ENCODE data around the gene JAZF1. TPM values are rescaled to one million over a fixed set of nuclear protein-coding genes. Genes with fewer than 3 reads are reported as not detected.

JAZF1 gene
- total RNA-seq, 2 experiments from 2014 or later, result 2.1 to 2.8 TPM

GRCh38 chr7:28062197-28062991 lies 118.2 kb downstream of the JAZF1 start:
- ATAC-seq, result peak; percentile 80
- CTCF ChIA-PET, result interaction anchor here (0.5 to 3.1 kb wide), 19 partner anchors 9 to 348 kb away, joined by 3 to 20 read pairs (median 5); no protein-coding TSS in a partner anchor
- H3K36me3 Mint-ChIP-seq, result no peaks in the 10 kb centered on the region
- no peak overlapping the region for H3K4me3 Mint-ChIP-seq
- H3K9me3 Mint-ChIP-seq (ENCODE audit: low read depth), result no peaks in the 10 kb centered on the region
- H3K27ac Mint-ChIP-seq, result no peak overlapping the region
- DNase-seq, result peak; percentile 69
- peaks cover 3% of the 10 kb centered on the region for H3K4me1 Mint-ChIP-seq
- peaks cover 12% of the 10 kb centered on the region for H3K27me3 Mint-ChIP-seq

GRCh38 chr7:28061824-28062196 lies 118.8 kb downstream of the JAZF1 start:
- Mint-ChIP-seq H3K27me3 (peaks cover 12% of the 10 kb centered on the region), H3K4me1 (peaks cover 3% of the 10 kb centered on the region), H3K9me3 (ENCODE audit: low read depth) (no peaks in the 10 kb centered on the region), H3K36me3 (no peaks in the 10 kb centered on the region), H3K4me3 (no peak overlapping the region), H3K27ac (no peak overlapping the region)
- CTCF ChIA-PET, result interaction anchor here (0.5 to 3.1 kb wide), 19 partner anchors 8 to 349 kb away, joined by 3 to 20 read pairs (median 5); no protein-coding TSS in a partner anchor
- ATAC-seq, result no peak
- DNase-seq, result no peak

- H3K9me3 Mint-ChIP-seq (ENCODE audit: low read depth), result no peaks in the 10 kb centered on the region
- no peak overlapping the region for H3K27ac Mint-ChIP-seq
- CTCF ChIA-PET, result interaction anchor here (1.1 to 3.1 kb wide), 4 partner anchors 18 to 40 kb away, joined by 3 to 20 read pairs (median 6); no protein-coding TSS in a partner anchor
- no peak for ATAC-seq
- peaks cover 3% of the 10 kb centered on the region for H3K4me1 Mint-ChIP-seq
- peaks cover 12% of the 10 kb centered on the region for H3K27me3 Mint-ChIP-seq
- no peak for DNase-seq
- H3K4me3 Mint-ChIP-seq, result no peak overlapping the region
- H3K36me3 Mint-ChIP-seq, result no peaks in the 10 kb centered on the region
Observed at GRCh38 chr7:28060371-28060950, 120.1 kb downstream of the JAZF1 start.

- CTCF ChIA-PET, result no interaction called here
- no peak for DNase-seq
- no peak for ATAC-seq
- Mint-ChIP-seq H3K9me3 (ENCODE audit: low read depth) (no peaks in the 10 kb centered on the region), H3K4me3 (no peak overlapping the region), H3K4me1 (no peaks in the 10 kb centered on the region), H3K27me3 (peaks cover 3% of the 10 kb centered on the region), H3K27ac (no peak overlapping the region), H3K36me3 (peaks cover 2% of the 10 kb centered on the region)
Observed at GRCh38 chr7:28055161-28055544, 125.4 kb downstream of the JAZF1 start.

GRCh38 chr7:28054531-28055160 lies 125.9 kb downstream of the JAZF1 start:
- no peak overlapping the region for H3K4me3 Mint-ChIP-seq
- H3K27me3 Mint-ChIP-seq, result peaks cover 3% of the 10 kb centered on the region
- no peak overlapping the region for H3K27ac Mint-ChIP-seq
- H3K9me3 Mint-ChIP-seq (ENCODE audit: low read depth), result no peaks in the 10 kb centered on the region
- ATAC-seq (no peak), DNase-seq (no peak)
- peaks cover 2% of the 10 kb centered on the region for H3K36me3 Mint-ChIP-seq
- CTCF ChIA-PET, result no interaction called here
- no peaks in the 10 kb centered on the region for H3K4me1 Mint-ChIP-seq

GRCh38 chr7:28052933-28053332 lies 127.7 kb downstream of the JAZF1 start:
- ATAC-seq (no peak), DNase-seq (no peak)
- Mint-ChIP-seq H3K9me3 (ENCODE audit: low read depth) (no peaks in the 10 kb centered on the region), H3K27me3 (no peaks in the 10 kb centered on the region), H3K4me1 (no peaks in the 10 kb centered on the region), H3K36me3 (peaks cover 2% of the 10 kb centered on the region), H3K4me3 (no peak overlapping the region), H3K27ac (no peak overlapping the region)
- CTCF ChIA-PET, result interaction anchor here (1.1 kb wide), 1 partner anchor 9 kb away, joined by 4 read pairs; no protein-coding TSS in a partner anchor

GRCh38 chr7:28048694-28049093 lies 131.9 kb downstream of the JAZF1 start:
- CTCF ChIA-PET, result no interaction called here

GRCh38 chr7:28046035-28046434 lies 134.6 kb downstream of the JAZF1 start:
- peaks cover 2% of the 10 kb centered on the region for H3K9me3 Mint-ChIP-seq (ENCODE audit: low read depth)
- H3K4me3 Mint-ChIP-seq, result no peak overlapping the region
- ATAC-seq (no peak), DNase-seq (no peak)
- H3K4me1 Mint-ChIP-seq, result peaks cover 13% of the 10 kb centered on the region
- CTCF ChIA-PET, result no interaction called here
- H3K27me3 Mint-ChIP-seq, result no peaks in the 10 kb centered on the region
- peaks cover 5% of the 10 kb centered on the region for H3K36me3 Mint-ChIP-seq
- no peak overlapping the region for H3K27ac Mint-ChIP-seq

More at GRCh38 chr7:28048694-28049093, 131.9 kb downstream of the JAZF1 start:
- no peak for DNase-seq
- no peak for ATAC-seq
- no peaks in the 10 kb centered on the region for H3K9me3 Mint-ChIP-seq (ENCODE audit: low read depth)
- no peak overlapping the region for H3K4me3 Mint-ChIP-seq
- H3K36me3 Mint-ChIP-seq, result peaks cover under 1% of the 10 kb centered on the region
- no peaks in the 10 kb centered on the region for H3K27me3 Mint-ChIP-seq
- no peak overlapping the region for H3K27ac Mint-ChIP-seq
- H3K4me1 Mint-ChIP-seq, result no peaks in the 10 kb centered on the region

GRCh38 chr7:28045592-28045991 lies 135.0 kb downstream of the JAZF1 start:
- CTCF ChIA-PET, result no interaction called here
- H3K9me3 Mint-ChIP-seq (ENCODE audit: low read depth), result peaks cover 2% of the 10 kb centered on the region

GRCh38 chr7:28044825-28045224 lies 135.8 kb downstream of the JAZF1 start:
- Mint-ChIP-seq H3K4me3 (no peak overlapping the region), H3K9me3 (ENCODE audit: low read depth) (peaks cover 2% of the 10 kb centered on the region), H3K27ac (no peak overlapping the region), H3K4me1 (peaks cover 14% of the 10 kb centered on the region), H3K36me3 (peaks cover 5% of the 10 kb centered on the region), H3K27me3 (no peaks in the 10 kb centered on the region)
- CTCF ChIA-PET, result no interaction called here
- DNase-seq (no peak), ATAC-seq (no peak)

More at GRCh38 chr7:28045592-28045991, 135.0 kb downstream of the JAZF1 start:
- Mint-ChIP-seq H3K27ac (no peak overlapping the region), H3K4me1 (peaks cover 14% of the 10 kb centered on the region), H3K4me3 (no peak overlapping the region), H3K36me3 (peaks cover 5% of the 10 kb centered on the region), H3K27me3 (no peaks in the 10 kb centered on the region)
- DNase-seq, result no peak
- ATAC-seq, result no peak

- ATAC-seq (no peak), DNase-seq (no peak)
- no peaks in the 10 kb centered on the region for H3K27me3 Mint-ChIP-seq
- peaks cover 16% of the 10 kb centered on the region for H3K4me1 Mint-ChIP-seq
- CTCF ChIA-PET, result no interaction called here
- H3K9me3 Mint-ChIP-seq (ENCODE audit: low read depth), result peaks cover 2% of the 10 kb centered on the region
- H3K4me3 Mint-ChIP-seq, result no peak overlapping the region
- H3K27ac Mint-ChIP-seq, result no peak overlapping the region
- H3K36me3 Mint-ChIP-seq, result peaks cover 5% of the 10 kb centered on the region
Observed at GRCh38 chr7:28042721-28043120, 137.9 kb downstream of the JAZF1 start.

- DNase-seq (no peak), ATAC-seq (no peak)
- Mint-ChIP-seq H3K36me3 (peaks cover 5% of the 10 kb centered on the region), H3K4me3 (no peak overlapping the region), H3K4me1 (peaks cover 27% of the 10 kb centered on the region), H3K27ac (no peak overlapping the region), H3K9me3 (ENCODE audit: low read depth) (peaks cover 2% of the 10 kb centered on the region), H3K27me3 (no peaks in the 10 kb centered on the region)
- CTCF ChIA-PET, result no interaction called here
Observed at GRCh38 chr7:28041508-28042314, 138.9 kb downstream of the JAZF1 start.

GRCh38 chr7:28038175-28038797 lies 142.3 kb downstream of the JAZF1 start:
- CTCF ChIA-PET, result interaction anchor here (1.1 to 2.2 kb wide), 2 partner anchors 17 to 24 kb away, joined by 4 to 7 read pairs; no protein-coding TSS in a partner anchor
- ATAC-seq (no peak), DNase-seq (no peak)
- Mint-ChIP-seq H3K27me3 (no peaks in the 10 kb centered on the region), H3K36me3 (peaks cover 4% of the 10 kb centered on the region), H3K27ac (no peak overlapping the region), H3K9me3 (ENCODE audit: low read depth) (peaks cover 2% of the 10 kb centered on the region), H3K4me3 (no peak overlapping the region), H3K4me1 (peaks cover 45% of the 10 kb centered on the region)

Measured in activated CD8-positive, alpha-beta memory T cell treated with anti-CD3 and anti-CD28 coated beads, Interleukin-2, amount 10 ng/mL, durations not matched to agents 7 days and 5 days (primary cell).